ENCODE data around the gene BAG1.
A peak's percentile ranks its signal among the peaks of the same experiment; 100 is the strongest.

The BAG1 gene

GRCh38 chr9:33264473-33265177 is at the start of gene BAG1, which contains the start of gene CHMP5:
BAG1 (minus strand) TSS chr9:33264708.
CHMP5 (plus strand) TSS chr9:33265049; CDS start chr9:33265079, 30 bp downstream.
- DNase-seq = peak; percentile 100

GRCh38 chr9:33311953-33312352 is 47.4 kb upstream of the BAG1 start:
- no peak for DNase-seq

GRCh38 chr9:33310748-33311147 is 46.2 kb upstream of the BAG1 start:
- no peak for DNase-seq

GRCh38 chr9:33309903-33310302 is 45.4 kb upstream of the BAG1 start:
- DNase-seq = no peak

GRCh38 chr9:33307067-33307466 is 42.6 kb upstream of the BAG1 start:
- DNase-seq = no peak

GRCh38 chr9:33306037-33306436 is 41.5 kb upstream of the BAG1 start:
- no peak for DNase-seq

GRCh38 chr9:33304362-33304761 is 39.9 kb upstream of the BAG1 start:
- no peak for DNase-seq

GRCh38 chr9:33300546-33300945 is 36.0 kb upstream of the BAG1 start:
- no peak for DNase-seq

GRCh38 chr9:33297432-33297831 is 32.9 kb upstream of the BAG1 start:
- no peak for DNase-seq

GRCh38 chr9:33295571-33295970 is 31.1 kb upstream of the BAG1 start:
- DNase-seq = no peak

GRCh38 chr9:33294670-33295432 is 30.3 kb upstream of the BAG1 start:
- DNase-seq = no peak

GRCh38 chr9:33293782-33294181 is 29.3 kb upstream of the BAG1 start:
- no peak for DNase-seq

- no peak for DNase-seq
Measured at GRCh38 chr9:33291901-33292300, 27.4 kb upstream of the BAG1 start.

- no peak for DNase-seq
Measured at GRCh38 chr9:33291031-33291397, 26.5 kb upstream of the BAG1 start.

GRCh38 chr9:33290247-33291030 is 25.9 kb upstream of the BAG1 start, which contains the start of gene NFX1:
NFX1 (plus strand) TSS chr9:33290516; CDS start chr9:33290573, 57 bp downstream.
- DNase-seq = peak; percentile 98

- no peak for DNase-seq
Measured at GRCh38 chr9:33289936-33290246, 25.4 kb upstream of the BAG1 start.

- DNase-seq = no peak
Measured at GRCh38 chr9:33289496-33289895, 25.0 kb upstream of the BAG1 start.

- DNase-seq = no peak
Measured at GRCh38 chr9:33288828-33289483, 24.4 kb upstream of the BAG1 start.

- no peak for DNase-seq
Measured at GRCh38 chr9:33288235-33288634, 23.7 kb upstream of the BAG1 start.

GRCh38 chr9:33287087-33287490 is 22.6 kb upstream of the BAG1 start:
- peak; percentile 28 for DNase-seq

- no peak for DNase-seq
Measured at GRCh38 chr9:33285502-33285901, 21.0 kb upstream of the BAG1 start.

- DNase-seq = no peak
Measured at GRCh38 chr9:33277484-33277883, 13.0 kb upstream of the BAG1 start.

- DNase-seq = no peak
Measured at GRCh38 chr9:33273972-33274328, 9.4 kb upstream of the BAG1 start.

All from NCI-H1092 (cell line).